RKO (cell line): ENCODE measurements around the gene SFTPD.
"Not testable (repeated sequence)": the region's sequence is repeated elsewhere in the genome, so short reads cannot be mapped to it uniquely, and the experiment has no call there.

Experiments used
- DNase-seq: peaks from one replicate; pipeline ENCODE4 v3.0.0-alpha.2; 2016; ENCODE audit warnings: low spot score

The SFTPD gene

DNA sequence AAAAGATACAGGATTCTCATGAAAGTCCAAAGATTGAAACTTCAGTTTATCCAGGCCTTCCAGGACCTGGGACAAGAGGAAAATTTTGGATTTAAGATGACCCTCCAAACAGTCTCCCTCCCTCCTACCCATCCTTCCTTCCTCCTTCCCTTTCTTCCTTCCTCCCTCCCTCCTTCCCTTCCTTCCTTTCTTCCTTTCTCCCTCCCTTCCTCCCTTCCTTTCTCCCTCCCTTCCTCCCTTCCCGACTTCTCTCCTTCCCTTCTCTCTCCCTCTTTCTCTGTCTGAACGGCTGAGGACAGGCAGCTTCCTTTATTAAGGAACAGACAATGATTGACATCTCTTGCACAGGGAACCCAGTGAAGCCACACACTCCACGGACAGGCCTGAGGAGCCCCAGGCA lies 23.3 kb downstream of the SFTPD start:
- DNase-seq, result no peak

DNA sequence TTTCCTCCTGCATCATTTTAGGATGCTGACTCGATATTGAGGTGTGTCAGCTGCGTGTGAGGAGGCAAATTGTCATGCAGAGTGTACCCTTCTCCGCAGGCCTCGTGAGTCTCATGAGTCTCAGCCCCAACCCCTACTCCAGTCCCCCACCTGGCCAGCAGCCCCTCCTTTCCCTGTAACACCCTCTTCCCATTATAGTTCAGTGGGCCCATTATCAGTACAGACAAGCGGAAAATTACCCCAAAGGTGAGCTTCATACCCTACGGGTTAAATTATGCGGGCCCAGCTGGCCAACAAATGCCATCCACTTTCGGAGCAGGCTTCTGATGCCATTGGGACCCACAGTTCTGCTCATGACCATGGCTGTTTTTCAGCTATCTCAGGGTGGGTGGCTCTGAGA lies 25.2 kb downstream of the SFTPD start:
- no peak for DNase-seq

DNA sequence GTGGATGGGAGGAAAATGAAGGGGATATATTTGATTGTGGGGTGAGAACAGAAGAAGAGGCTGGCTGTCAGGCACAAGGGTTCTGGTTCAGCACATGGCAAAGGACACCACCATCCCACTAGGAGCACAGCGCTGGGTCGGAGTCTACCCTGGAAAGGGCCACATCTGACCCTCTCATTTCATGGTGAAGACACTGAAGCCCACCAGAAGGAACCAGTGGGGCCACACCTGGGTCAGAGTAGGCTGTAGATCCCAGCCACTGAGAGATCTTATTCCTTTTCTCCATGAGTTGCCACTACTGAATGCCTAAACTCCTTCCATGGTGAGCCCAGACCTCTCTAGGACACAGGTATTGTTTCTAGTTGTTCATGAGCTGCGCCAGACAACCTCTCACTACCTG lies 25.8 kb downstream of the SFTPD start:
- DNase-seq, result no peak

DNA sequence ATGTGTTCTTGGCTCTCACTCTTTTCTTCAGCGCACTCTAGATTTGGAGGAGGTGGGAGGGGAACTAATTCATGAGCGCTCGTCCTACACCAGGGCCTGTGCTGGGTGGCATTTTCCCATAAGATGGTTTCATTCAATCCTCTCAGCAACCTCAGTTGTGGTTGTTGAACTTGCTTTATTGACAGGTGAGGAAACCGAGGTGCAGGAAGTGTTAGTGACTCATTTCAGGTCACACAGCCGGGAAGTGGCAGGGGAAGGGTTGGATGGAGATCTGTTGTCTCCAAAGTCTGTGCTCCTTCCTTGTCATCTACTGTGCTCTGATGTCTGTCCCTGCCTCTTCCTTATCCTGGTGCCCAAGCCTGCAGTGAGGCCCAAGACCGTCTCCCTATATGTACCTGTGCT lies 26.9 kb downstream of the SFTPD start:
- DNase-seq, result not testable (repeated sequence)

DNA sequence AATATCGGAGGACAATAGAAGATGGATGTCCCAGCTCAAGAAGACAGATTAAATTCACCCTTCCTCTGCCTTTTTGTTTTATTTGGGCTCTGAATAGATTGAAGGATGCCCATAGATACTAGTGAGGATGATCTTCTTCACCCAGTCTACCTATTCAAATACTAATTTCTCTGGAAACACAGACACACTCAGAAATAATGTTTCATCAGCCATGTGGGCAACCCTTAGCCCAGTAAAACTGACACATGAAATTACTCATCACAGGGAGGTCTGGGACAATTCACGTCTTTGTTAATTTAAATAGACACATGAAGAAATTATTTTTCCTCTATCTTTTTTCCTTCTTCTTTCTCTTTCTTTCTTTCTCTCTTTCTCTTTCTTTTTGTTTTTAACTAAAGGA lies 33.1 kb downstream of the SFTPD start:
- peak; percentile 5 for DNase-seq

DNA sequence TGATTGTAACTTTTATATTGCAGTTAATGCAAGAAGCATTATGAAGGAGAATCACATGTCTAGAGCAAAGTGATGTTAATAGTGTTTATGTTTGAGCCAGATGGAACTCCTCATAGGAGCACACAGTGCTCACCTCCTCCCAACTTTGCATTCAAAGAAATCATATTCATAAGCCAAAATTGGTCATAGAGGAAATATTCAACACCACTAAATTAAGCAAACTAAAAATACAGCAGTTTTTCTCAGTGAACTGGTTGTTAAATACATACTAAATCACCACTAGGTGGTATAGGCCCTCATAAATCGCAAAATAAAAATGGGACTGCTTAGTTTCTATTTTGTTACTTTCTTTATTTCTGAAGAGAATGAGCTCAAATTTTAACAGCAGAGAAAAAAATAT lies 34.4 kb downstream of the SFTPD start:
- peak; percentile 30 for DNase-seq

DNA sequence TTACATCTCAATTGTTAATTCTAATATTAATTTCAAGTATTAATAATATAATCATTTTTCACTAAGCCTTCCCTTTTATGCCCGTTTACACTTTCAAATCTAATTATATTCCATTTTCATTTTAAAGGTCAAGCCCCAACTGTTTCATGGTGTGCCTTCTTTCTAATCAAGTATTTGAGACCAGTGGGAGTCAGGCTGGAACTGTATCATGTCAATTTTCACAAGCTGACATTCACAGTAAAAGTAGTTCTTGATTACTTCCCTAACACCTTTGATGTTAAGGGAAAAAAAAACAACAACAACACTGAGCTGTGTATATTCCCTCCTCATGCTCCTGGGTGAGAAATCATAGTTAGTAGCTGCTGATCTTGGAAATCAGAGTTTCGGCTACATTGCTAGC lies 38.1 kb downstream of the SFTPD start:
- DNase-seq, result no peak

DNA sequence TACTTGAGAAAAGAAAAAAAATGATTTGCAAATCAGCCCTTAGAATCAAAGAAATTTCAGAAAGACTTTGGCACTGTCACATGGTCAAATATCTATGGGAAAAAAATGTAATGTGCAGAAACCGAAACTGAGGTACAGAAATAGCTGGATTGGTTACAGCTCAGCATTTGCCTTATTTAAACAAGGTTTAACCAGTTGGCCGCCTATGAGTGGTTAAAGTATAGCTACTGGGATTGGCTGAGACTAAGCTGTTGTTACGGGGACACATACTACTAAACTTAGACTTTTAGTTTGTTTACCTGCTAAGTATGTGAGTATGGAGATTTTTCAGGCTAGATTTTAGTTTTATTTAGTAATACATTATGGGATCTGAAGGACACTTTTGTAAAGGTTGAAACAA lies 38.6 kb downstream of the SFTPD start:
- DNase-seq, result no peak

DNA sequence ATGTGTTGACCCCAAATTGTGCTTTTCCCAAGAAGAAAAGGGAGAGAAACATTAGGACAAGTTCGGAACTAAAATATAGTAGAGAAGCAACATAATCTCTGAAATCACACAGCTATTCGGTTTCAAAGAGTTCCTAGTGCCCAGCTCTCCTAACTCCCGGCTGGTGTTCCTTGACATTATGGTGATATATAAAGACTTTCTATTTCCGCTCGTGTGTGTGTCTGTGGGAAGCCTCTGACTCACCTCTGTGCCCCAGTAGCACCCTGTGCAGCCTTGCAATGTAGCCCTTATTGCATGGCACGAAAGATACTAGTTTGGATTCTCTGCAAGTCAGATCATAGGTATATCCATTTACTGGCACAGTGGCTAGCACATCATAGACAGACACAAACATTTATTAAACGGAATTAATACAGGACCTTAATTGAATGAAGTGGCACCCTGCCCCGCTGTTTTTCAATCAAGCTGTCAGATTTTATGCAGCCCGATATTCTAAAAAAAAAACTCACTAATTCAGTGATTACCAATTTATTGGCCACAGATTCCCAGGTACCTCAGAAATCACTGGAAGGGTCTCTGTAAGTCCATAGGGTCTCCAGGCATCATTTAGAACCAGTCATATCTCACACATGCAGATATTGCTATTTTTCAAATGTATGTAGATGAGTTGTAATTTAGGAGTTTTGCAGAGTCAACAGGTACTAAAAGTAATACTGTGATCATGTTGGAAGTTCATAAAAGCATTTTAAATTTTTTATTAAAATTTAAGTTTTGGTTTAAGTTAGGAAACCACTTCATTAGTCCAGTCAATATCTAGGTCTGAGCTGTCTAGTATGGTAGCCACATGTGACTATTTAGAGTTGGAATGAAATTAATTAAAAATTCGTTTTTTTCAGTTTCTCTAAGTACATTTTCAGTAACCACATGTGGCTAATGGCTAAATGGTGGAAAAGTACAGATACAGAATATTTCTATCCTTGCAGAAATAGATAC lies 43.3 kb downstream of the SFTPD start:
- DNase-seq, result no peak

DNA sequence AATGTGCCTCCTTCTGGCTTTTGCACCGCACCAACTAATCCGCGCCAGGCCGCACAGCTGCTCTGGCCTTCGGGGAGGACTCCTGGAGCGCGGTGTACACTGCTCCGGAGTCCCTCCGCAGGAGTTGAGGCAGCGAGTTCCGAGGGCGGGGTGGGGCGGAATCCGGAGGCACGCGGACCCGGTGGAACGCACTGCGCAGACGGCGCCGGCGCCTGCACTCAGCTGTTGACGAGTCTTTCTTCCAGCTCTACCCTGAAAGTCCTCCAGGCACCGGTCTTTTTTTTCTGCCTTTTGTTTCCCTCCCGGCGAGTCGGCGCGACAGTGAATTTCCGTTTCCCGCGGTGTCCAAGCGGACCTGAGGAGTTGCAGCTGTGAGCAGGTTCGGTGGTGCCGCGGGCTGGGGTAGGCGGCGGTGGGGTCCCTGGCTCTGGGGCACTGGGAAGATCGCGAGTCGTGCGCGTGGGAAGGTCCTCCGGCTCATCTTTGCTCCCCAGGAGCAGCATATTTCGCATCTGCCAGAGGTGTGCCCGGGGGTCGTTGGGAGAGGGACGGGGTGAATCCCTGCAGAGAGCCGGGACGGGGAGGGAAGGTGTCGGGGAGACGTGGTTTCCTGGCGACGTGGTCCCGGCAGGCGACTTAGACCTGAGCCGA lies 44.1 kb downstream of the SFTPD start:
- DNase-seq, result no peak

DNA sequence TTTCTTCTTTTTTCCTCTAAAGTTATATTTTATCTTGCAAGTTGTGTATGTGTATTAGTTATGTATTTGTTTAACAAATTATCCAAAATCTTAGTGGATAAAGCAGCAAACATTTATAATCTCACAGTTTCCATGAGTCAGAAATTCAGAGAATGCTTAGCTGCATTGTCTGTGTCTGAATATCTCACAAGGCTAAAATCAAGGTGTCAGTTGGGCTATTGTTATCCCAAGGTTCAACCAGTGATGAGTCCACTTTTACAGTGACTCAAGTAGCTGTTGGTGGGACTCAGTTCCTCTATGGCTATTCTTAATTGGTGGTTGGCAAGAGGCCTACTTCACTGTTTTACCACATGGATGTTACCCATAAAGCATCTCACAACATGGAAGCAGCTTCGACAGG lies 47.3 kb downstream of the SFTPD start:
- not testable (repeated sequence) for DNase-seq

DNA sequence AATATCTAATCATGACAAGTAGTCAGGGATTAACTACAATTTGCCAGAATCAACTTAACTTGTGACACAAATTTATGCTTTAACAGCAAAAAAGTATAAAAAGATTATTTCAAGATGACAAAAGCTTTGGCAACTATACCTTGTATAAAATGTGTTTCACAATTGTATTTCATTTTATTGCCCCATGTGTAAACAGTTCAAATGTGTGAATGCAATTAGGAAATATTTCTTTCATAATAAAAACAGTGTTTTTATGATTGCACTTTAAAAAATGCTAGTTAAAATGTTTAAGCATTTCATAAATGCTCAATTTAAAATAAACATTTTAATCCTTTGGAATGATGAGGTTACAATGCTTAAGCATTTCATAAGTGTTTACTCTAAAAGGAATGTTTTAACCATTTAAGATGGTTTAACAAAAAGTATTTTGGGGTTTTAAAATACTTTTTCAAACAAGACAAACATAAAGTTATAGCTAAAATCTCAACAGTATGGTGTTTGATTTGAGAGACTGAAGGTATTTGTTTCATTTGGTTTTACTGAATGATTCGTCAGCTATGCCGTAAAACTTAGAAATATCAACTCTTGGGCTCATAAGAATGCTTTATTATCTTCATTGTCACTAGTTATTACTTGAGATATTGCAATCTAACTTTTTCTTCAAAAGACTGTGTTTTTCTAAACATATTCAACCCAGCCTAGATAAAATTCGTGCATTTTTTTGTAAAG lies 50.1 kb downstream of the SFTPD start:
- DNase-seq, result no peak

DNA sequence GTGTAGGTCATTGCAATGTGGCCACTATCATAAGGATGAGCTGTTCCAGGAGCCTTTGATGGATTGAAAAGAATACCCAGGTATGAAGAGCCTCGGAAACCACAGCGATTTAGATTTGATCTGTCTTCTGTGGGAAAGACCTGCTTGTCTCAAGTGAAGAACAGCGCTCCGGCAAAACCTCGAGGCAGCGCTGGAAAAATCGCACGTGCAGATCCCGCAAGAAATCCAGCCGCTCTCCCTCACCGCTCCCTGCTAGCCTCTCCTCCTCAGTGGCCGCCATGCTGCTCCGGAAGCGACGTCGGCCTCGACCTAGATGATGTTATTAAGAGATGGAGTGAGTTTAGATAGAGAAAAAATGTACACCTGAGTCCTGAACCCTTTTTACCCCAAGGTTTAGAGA lies 56.0 kb downstream of the SFTPD start:
- DNase-seq, result not testable (repeated sequence)

DNA sequence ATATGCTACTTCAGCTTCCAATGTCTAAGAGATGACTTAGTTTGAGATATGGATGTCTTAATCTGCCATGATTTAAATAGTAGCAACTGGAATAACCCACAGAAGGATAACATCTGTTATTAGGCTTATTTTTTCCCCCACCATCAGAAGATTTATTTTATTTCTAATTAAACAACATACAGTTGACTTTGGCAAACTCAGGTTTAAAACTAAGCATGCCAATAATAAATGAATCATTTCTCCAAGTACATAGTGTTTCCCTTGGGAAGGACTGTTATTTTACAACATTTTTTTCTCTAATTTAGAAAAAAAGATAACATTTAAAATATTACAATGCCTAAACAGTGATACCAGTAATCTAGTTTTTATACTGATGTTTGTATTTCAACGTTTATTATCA lies 58.4 kb downstream of the SFTPD start:
- no peak for DNase-seq

DNA sequence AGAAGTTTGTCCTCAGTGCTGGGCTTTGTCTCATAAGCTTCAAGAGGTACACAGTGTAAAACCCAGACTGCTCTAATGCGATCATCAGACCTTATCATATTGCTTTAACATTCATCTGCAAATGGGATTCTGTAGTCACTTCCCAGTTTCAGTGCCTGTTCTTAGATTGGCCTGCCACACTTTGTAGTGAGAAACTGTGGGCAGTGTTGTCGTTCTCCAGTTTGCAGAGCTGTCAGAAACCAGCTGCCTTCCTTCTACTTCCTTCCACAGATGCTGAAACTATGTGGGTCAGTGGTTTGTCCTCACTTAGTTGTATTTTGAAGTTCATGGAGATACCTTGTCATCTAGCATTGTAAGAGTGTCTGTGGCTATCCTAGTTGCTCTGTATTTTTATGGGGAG lies 59.9 kb downstream of the SFTPD start:
- not testable (repeated sequence) for DNase-seq
